ENCODE results near the gene STAC3.

STAC3 gene

DNA sequence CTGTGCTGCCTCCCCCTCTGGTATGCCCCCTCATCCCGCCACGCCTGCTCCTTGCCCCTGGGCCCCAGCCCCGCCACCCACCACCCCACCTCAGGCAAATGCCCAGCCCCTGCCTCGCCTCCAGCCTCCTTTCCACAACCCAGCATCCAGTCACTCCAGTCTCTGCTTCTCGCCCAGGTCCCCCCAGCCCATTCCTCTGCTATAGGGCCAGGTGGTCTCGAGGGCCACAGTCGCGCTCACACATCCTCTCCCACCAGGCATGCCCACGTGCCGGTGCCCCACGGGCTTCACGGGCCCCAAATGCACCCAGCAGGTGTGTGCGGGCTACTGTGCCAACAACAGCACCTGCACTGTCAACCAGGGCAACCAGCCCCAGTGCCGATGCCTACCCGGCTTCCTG, 40.5 kb downstream of the STAC3 start:
- DNase-seq, result no peak

DNA sequence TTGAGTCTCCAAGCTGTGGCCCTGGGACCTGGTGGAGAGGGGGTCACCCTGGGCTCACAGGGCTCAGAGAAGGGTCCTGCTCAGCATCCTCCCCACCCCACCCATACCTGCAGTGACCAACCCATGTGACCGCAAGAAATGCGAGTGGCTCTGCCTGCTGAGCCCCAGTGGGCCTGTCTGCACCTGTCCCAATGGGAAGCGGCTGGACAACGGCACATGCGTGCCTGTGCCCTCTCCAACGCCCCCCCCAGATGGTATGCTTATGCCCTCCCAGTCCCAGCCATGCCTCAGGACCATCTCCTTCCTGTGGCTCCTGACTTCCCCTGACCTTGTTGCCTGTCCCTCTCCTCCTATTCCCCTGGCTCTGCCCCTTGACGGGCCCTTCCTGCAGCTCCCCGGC, 41.1 kb downstream of the STAC3 start:
- no peak for DNase-seq

DNA sequence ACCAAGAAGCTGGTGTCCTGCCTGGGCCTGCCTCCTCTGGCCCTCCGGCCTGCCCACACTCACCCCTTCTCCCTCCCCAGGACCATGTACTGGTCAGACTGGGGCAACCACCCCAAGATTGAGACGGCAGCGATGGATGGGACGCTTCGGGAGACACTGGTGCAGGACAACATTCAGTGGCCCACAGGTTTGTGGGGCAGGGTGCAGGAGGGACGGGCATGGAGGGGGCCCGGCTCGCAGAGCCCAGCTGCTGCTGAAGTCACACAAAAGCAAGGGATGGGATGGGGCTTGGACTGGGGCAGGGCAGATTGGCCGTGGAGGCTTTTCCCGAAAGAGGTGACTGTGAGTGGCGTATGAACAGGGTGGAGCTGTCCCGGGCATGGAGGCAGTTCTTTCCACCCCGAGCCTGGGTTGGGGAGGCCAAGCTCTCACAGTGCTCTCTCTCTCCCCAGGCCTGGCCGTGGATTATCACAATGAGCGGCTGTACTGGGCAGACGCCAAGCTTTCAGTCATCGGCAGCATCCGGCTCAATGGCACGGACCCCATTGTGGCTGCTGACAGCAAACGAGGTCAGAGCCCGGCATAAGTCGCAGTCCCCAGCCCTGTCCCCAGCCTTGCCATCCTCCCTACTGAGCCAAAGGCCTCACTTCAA, 42.2 kb downstream of the STAC3 start:
- no peak for DNase-seq

DNA sequence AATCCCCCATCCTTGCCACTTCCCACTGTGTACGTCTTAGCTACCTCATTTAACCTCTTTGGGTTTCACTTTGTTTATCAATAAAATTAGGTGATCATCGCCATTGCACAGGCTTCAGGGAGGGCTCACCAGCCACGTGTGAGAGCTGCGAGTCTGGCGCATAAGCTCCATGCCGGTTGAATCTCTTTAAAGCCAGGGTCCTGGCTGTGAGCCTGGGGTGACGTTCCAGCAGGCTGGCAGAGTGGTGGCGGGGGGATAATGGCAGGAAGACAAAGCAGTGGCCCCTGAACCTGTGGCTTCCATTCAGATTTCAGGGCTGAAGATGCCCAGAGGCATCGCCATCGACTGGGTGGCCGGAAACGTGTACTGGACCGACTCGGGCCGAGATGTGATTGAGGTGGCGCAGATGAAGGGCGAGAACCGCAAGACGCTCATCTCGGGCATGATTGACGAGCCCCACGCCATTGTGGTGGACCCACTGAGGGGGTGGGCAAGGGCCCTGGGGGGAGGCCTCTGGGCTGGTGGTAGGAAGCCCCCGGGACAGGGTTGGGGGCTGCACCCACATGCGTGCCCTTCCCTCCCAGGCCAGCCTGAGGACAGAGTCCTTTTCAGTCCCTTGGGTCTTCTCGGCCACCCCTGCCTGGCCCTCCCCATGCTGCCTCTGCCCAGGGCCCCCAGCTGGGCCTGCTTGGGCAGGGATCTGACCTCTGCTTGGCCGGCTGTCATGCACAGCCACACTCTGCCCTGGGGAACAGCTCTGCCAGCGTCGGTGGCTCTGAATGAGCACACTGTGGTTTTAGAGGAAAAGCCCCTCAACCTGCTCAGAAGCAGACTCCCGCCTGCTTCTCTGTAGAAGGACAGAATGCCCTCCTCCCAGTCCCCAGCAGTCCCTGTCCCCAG, 43.0 kb downstream of the STAC3 start:
- no peak for DNase-seq

DNA sequence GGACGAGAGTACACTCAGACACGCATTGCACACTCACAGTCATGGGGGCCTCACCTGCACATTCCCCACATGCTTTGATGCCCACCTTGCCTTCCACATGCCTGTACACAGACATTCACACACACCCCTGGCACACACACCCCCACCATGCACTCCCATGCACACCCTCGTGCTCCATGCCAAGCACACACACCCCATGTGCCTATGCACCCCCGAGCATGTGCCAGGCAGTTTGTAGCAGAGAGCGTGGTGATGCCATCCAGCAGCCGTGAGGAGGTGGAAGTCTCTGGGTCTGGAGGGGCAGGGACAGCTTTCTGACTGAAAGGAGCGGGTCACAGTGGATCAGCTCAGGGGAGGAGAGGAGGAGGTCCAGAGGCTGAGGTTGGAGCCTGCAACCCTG, 45.1 kb downstream of the STAC3 start:
- no peak for DNase-seq

DNA sequence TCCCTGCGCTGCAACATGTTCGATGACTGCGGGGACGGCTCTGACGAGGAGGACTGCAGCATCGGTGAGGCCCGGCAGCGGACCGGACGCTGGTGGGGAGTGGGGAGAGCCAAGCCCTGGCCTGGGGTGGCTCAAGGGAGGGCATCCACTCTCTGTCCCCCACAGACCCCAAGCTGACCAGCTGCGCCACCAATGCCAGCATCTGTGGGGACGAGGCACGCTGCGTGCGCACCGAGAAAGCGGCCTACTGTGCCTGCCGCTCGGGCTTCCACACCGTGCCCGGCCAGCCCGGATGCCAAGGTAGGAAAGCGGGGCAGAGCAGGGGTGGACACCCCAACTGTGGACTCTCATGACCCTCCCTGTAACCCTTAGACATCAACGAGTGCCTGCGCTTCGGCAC, 45.8 kb downstream of the STAC3 start:
- no peak for DNase-seq

DNA sequence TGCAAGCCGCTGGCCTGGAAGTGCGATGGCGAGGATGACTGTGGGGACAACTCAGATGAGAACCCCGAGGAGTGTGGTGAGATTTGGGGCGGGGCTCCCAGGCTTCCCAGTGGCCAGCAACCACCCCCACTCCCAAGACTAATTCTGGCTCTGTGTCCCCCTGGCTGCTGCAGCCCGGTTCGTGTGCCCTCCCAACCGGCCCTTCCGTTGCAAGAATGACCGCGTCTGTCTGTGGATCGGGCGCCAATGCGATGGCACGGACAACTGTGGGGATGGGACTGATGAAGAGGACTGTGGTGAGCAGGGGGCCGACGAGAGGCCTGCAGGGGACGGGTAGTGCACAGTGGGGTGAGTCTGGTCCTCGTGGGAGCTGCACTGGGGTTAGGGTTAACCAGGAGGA, 46.5 kb downstream of the STAC3 start:
- no peak for DNase-seq

DNA sequence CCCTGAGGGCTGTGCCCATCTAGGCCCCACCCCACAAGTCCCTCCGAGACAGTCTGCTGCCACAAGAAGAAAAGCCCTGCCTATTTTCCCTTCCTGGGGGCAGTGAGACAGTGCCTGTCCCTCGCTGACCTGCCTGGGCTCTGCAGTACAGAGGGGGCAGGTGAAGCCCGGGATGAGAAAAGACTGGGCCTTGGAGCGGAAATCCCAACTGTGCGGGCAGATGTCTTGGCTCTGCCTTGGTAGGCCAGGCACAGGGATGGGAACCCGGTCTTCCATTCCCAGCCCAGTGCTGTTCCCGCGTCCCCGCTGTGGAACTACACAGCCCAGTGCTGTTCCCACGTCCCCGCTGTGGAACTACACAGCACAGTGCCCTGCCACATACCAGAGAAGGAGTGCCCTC, 47.2 kb downstream of the STAC3 start:
- DNase-seq, result no peak

DNA sequence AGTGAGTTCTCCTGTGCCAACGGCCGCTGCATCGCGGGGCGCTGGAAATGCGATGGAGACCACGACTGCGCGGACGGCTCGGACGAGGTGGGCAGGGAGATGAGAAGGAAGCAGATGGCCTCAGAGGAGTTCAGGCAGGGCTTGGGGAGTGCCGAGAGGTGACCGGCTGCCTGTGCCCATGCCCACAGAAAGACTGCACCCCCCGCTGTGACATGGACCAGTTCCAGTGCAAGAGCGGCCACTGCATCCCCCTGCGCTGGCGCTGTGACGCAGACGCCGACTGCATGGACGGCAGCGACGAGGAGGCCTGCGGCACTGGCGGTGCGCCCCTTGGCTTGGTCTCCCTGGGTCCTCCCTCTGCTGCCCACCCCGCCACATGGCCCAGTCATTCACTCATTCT, 47.8 kb downstream of the STAC3 start:
- no peak for DNase-seq

DNA sequence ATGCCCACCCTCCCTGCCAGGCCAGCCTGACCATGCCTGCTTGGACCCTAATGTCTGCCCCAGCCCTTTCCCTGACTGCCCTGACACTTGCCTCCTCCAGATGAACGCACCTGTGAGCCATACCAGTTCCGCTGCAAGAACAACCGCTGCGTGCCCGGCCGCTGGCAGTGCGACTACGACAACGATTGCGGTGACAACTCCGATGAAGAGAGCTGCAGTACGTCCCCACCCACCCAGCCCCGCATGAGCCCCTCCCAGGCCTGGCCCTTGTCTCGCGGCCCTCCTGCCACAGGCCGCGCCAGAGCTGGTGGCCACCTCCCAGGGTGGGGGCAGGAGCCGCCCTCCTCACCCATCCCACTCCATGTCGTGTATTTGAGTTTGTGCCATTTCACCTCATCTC, 48.7 kb downstream of the STAC3 start:
- DNase-seq, result no peak

DNA sequence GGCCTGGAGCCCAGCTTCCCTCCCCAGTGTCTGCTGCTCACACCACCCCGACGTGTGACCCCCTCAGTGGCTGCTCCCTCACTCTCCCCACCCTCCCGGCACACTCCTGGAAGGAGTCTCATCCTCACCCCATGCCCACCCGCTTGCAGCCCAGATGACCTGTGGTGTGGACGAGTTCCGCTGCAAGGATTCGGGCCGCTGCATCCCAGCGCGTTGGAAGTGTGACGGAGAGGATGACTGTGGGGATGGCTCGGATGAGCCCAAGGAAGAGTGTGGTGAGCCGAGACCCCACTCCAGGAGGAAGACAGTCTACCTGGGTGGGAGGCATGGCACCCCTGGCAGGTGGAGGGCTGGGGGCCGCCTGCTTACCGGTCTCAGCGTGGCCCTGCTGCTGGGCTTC, 49.4 kb downstream of the STAC3 start:
- no peak for DNase-seq

DNA sequence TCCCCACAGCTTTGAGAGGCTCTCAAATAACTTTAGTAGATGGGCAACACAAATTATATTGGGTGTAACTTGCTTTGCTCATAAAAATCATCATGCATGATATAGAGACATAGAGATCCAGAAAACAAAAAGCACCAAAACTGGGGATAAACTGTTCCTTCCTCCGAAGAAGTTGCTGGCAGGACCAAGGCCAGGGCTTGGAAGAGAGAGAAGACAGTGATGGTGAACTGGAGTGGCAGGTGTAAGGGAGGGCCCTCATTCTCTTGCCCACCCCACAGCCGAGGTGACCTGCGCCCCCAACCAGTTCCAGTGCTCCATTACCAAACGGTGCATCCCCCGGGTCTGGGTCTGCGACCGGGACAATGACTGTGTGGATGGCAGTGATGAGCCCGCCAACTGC, 49.8 kb downstream of the STAC3 start:
- DNase-seq, result no peak

DNA sequence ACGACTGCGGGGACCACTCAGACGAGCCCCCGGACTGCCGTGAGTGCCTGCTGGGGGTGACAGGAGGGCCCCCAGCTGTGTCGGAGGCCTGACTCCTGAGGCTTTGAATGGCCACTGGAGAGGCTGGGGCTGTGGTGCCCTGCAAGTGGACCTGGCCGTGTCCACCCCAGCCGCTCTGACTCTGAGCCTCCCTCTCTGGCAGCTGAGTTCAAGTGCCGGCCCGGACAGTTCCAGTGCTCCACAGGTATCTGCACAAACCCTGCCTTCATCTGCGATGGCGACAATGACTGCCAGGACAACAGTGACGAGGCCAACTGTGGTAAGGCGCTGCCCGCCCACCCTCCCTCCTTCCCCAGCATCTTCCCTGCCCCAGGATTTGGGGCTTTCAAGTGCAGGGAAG, 50.5 kb downstream of the STAC3 start:
- no peak for DNase-seq

DNA sequence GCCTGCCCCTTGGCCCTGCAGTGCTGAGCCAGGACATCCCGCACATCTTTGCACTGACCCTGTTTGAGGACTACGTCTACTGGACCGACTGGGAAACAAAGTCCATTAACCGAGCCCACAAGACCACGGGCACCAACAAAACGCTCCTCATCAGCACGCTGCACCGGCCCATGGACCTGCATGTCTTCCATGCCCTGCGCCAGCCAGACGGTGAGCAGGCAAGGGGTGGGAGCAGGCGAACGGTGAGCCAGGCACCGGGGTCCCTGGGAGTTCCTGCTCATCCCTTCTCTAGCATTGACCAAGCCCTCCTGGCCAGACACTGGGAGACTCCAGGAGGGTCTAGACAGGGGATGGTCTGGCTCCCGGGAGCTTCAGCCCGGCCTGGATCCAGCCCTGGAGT, 51.8 kb downstream of the STAC3 start:
- no peak for DNase-seq

DNA sequence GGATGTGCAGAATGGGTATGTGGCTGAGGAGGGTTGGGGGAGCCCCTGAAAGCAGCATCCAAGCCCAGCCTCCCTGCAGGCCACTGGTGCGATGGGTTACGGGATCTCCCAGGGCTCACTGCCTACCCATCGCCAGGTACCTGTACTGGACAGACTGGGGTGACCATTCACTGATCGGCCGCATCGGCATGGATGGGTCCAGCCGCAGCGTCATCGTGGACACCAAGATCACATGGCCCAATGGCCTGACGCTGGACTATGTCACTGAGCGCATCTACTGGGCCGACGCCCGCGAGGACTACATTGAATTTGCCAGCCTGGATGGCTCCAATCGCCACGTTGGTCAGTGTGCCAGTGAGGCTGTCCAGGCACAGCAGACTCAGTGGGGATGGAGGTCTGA, 52.7 kb downstream of the STAC3 start:
- DNase-seq, result no peak

DNA sequence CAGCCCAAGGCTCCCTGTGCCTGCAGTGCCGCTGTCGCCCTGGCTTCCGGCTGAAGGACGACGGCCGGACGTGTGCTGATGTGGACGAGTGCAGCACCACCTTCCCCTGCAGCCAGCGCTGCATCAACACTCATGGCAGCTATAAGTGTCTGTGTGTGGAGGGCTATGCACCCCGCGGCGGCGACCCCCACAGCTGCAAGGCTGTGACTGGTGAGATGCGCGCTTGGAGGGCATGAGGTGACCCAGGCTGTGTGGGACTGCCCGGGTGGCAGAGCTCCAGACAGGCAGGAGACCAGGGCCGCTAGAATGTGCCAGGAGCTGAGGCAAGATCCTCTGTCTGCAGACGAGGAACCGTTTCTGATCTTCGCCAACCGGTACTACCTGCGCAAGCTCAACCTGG, 54.0 kb downstream of the STAC3 start:
- DNase-seq, result no peak

DNA sequence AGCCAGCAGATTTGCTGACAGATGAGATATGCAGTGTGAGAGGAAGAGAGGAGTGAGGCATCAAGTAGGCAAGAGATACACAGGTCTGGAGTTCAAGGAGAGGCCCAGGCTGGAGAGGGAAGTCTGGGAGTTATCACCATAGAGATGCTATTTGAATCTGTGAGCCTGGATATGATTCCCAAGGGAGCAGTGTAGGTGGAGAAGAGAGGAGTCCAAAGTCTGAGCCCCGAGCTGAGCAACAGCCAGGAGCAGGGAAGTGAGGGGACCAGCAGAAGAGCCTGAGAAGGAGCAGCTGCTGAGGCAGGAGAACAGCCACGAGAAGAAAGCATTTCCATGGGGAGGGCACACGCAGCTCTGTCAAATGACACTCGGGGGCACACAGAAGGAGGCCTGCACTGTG, 54.5 kb downstream of the STAC3 start:
- peak in 1 of 2 experiments; percentile 48 for DNase-seq

DNA sequence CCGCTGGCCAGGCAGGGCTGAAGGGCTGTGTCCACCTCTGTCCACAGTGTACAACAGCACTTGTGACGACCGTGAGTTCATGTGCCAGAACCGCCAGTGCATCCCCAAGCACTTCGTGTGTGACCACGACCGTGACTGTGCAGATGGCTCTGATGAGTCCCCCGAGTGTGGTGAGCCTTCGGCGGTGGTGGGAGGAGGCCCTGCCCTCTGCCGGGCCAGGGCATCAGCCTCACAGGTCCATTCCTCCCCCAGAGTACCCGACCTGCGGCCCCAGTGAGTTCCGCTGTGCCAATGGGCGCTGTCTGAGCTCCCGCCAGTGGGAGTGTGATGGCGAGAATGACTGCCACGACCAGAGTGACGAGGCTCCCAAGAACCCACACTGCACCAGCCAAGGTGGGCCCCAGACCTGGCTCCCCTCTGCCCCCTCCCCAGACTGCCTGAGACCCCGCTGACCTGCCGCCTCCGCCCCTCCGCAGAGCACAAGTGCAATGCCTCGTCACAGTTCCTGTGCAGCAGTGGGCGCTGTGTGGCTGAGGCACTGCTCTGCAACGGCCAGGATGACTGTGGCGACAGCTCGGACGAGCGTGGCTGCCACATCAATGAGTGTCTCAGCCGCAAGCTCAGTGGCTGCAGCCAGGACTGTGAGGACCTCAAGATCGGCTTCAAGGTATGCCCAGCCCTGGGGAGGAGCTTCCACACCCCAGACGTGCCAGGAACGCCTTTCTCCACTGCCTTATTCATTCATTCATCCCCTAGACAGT, 55.2 kb downstream of the STAC3 start:
- DNase-seq, result no peak

DNA sequence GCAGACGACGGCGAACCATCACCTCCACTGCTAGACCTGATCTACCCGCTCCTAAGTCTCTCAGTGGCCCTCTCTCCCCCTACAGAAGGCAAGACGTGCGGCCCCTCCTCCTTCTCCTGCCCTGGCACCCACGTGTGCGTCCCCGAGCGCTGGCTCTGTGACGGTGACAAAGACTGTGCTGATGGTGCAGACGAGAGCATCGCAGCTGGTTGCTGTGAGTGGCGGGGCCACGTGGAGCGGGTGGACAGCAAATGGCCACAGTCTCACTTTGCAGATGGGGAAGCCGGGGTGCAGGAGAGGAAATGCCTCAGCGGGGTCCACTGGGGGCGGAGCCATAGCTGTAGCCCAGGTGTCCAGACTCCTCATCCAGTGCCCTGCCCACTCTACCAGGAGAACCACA, 55.8 kb downstream of the STAC3 start:
- no peak for DNase-seq

DNA sequence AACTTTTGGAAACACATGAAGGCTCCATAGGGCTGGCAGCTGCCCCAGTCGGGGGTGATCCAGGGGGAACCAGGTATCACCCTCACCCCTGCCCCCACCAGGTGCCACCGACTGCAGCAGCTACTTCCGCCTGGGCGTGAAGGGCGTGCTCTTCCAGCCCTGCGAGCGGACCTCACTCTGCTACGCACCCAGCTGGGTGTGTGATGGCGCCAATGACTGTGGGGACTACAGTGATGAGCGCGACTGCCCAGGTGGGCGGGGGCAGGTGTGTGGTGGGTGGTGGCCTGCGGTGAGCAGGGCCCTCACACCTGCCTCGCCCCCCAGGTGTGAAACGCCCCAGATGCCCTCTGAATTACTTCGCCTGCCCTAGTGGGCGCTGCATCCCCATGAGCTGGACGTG, 56.7 kb downstream of the STAC3 start:
- no peak for DNase-seq

DNA sequence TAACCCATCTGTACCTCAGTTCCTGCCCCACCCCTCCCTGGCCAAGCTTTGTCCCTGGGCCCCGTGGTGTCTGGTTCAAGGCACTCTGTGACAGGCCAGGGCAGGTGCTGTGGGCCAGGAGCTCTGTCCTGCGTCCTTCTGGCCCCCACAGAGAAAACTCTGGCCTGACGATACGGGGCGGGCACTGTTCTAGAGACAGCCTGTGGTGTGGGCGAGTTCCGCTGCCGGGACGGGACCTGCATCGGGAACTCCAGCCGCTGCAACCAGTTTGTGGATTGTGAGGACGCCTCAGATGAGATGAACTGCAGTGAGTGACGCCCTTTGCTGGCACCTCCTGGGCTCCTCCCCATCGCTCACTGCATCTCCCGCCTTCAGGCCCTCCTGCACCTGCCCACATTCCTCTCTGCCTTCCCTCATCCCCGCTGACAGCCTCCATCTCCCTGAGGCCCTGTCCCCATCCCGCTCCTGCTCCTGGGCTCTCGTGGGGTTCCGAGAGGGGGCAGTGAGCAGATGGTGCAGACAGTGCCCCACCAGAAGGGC, 57.2 kb downstream of the STAC3 start:
- DNase-seq, result no peak
